GM21529 (cell line): Measurements from ENCODE around the gene IL18RAP.

Experiments used
- ATAC-seq: cut with Tn5 transposase; IDR thresholded peaks from one replicate; pipeline ENCODE4 v1.9.1; 2021; ENCODE audit not compliant: unreplicated experiment

IL18RAP gene

DNA sequence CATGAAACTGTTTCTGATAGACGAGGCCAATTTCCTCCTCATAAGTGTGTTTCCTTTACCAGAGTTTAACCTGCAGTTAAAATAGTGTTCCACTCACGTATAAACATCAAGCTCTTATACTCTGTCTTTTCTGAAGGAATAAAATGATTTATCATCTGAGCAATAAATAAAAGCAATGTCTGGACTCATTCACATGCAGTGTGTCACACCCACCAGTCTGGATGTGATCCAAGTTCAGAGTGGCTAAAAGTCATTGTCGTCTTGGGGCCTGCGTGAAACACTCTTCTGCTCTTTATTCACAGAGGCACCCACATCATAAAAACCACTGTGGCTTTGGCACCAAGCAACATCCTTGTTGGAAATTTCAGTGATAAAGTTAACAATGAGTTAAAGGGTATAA lies 30.5 kb downstream of the IL18RAP start:
- no peak for ATAC-seq

DNA sequence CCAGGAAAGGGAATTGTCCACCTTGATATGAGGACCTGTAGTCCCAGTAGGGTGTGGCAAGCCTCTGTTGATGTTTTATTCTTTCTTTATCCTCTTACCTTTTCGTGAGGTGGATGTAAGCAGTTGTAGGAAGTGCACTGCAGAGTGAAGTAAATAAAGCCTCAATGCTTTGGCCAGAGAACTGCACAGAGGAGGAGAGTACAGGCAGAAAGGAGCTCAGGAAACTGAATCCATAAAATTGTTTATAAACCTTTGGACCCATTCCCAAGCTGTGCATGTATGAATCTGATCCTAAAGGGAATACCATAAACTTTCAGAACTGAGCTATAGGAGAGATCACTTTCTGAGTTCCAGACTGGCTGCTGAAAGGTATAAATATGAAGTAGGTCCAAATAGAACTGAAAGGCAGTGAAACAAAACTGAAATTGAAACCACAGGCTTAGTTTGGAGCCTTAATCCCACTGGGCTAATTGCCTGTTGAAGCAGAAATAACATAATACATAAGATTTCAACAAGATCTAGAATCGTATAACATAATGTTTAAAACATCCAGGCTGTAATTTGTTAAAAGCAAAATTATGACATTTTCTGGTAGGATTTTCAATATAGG lies 32.2 kb downstream of the IL18RAP start:
- ATAC-seq: no peak

DNA sequence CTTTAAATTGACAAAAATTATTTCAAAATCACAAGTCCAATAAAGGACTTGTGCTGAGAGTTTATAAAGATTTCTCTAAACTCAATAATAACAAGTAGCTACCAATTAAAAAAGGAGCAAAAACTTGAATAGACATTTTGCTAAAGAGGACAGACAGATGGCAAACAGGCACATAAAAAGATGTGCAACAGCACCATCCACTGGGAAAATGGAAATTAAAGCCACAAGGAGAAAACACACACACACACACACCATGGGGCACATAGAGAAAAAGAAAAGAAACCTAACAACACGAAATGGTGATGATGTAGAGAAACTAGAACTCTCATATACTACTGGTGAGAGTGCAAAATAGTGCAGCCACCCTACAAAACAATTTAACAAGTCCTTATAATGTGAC lies 37.5 kb downstream of the IL18RAP start:
- ATAC-seq: no peak

DNA sequence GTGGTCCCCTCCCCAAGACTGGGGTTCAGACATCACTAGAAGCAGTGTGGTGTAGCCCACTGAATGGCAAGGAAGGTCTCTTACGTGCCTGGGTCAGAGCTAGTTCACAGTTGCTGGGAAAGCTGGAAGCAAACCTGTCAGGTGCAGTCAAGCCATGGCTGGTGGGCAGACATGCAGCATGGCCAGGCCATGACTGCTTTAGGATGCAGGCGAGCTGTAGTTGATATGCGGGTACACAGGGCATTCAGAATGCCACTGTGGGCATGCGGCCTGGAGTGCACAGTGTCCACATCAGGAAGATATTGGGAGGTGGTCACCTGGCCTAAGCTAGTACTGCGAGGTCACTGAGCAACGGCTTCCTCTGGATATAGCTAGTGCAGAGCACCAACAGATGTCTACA lies 38.2 kb downstream of the IL18RAP start:
- no peak for ATAC-seq

DNA sequence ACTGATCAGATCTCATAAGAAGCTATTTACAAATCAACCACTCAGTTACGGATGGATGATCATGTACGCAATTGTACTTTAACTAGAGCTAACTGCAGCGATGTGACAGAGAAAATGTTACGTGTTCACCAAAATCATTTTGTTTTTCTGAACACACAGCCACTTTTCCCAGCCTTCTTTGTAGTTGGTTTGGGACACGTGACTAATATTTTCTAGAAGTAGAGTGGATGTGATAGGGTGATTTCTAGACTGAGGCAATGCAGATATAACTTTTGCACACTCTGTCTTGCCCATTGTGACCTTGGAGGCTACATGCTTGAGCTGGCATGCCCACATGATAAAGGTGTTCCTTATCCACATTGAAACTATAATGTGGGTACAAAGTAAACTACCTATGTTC lies 40.2 kb downstream of the IL18RAP start:
- ATAC-seq: no peak

DNA sequence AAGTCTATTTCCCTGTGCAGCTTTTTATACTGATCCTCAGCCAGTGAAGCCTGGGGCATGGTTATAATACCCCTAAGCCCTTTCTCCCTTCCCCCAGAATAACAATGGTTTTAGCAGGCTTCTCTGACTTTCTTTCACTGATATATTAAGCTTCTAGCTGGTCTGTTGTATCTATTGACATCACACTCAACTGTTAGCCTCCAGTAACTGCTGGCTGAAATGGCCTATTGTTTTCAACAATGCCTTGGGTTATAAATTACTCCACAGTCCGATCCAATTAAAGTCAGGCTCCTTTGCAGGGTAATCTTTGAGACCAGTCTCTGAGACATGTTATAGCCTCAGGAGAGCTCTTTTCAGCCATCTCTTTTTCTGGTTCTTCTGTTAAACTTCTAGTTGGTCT lies 47.2 kb downstream of the IL18RAP start:
- no peak for ATAC-seq

DNA sequence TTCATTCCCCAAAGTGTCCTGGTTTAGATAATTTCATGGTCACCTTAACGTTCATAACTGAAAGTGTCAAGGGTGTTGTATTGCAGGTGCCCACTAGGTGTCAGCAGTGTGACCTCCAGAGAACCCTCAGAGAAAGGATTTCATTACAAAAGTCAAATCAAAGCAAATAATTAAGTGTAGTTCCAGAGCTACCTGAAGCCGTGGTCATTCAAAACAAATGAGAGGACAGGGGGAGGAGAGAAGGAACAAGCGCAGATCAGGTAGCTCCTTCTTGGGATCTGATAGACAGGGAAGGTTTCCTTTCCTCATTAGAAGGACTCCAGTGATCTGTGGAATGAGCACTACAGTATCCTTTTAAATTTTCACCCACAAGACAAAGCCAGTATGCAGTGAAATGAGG lies 50.1 kb downstream of the IL18RAP start, which contains the start of gene SLC9A4:
Gene SLC9A4 (plus strand): TSS at position 207 of the 400 bp plus-strand sequence. CDS start 534 bp downstream, outside the sequence.
- ATAC-seq: peak; percentile 64

DNA sequence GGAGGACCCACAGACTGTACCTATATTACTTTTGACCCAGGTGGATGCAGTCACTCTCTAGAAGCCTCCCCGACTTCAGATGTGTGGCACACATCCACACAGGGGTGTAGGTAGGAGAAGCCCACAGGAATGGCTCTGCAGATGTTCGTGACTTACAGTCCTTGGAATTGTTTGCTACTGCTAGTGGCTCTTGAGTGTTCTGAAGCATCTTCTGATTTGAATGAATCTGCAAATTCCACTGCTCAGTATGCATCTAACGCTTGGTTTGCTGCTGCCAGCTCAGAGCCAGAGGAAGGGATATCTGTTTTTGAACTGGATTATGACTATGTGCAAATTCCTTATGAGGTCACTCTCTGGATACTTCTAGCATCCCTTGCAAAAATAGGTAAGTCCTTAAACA lies 50.7 kb downstream of the IL18RAP start:
- no peak for ATAC-seq

DNA sequence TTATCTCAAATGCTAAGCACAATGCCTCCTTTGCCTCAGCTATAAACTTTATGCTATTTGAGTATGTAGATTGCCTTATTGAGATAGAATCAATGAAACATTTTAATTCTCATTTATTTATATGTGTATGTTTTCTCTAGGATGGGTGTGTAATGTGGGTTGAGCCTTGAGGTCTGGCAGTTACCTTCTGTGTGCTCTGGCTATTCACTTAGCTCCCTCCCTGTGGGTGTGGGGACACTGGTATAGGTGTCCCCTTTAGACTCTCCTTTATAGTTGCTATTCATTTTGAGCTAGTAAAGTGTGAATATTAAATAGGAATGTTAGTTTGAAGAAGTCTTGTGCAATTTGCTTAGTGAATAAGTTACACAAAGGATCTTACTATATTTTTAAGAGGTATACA lies 51.8 kb downstream of the IL18RAP start:
- no peak for ATAC-seq

DNA sequence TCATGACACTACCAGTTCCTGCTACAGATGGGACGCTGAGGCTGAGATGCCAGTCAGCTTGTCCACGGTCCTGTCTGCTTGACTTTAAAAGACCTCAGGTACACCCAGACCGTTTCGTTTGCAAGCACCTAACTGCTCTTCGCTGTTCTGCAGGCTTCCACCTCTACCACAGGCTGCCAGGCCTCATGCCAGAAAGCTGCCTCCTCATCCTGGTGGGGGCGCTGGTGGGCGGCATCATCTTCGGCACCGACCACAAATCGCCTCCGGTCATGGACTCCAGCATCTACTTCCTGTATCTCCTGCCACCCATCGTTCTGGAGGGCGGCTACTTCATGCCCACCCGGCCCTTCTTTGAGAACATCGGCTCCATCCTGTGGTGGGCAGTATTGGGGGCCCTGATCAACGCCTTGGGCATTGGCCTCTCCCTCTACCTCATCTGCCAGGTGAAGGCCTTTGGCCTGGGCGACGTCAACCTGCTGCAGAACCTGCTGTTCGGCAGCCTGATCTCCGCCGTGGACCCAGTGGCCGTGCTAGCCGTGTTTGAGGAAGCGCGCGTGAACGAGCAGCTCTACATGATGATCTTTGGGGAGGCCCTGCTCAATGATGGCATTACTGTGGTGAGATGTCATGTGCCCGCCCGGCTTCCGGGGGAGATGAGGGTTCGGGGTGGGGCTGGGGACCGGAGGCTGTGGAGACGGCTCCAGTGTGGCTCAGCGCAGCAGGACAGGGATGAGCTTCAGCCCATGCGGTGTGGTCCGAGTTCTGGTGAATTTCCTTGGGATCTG lies 55.9 kb downstream of the IL18RAP start:
- ATAC-seq: no peak

DNA sequence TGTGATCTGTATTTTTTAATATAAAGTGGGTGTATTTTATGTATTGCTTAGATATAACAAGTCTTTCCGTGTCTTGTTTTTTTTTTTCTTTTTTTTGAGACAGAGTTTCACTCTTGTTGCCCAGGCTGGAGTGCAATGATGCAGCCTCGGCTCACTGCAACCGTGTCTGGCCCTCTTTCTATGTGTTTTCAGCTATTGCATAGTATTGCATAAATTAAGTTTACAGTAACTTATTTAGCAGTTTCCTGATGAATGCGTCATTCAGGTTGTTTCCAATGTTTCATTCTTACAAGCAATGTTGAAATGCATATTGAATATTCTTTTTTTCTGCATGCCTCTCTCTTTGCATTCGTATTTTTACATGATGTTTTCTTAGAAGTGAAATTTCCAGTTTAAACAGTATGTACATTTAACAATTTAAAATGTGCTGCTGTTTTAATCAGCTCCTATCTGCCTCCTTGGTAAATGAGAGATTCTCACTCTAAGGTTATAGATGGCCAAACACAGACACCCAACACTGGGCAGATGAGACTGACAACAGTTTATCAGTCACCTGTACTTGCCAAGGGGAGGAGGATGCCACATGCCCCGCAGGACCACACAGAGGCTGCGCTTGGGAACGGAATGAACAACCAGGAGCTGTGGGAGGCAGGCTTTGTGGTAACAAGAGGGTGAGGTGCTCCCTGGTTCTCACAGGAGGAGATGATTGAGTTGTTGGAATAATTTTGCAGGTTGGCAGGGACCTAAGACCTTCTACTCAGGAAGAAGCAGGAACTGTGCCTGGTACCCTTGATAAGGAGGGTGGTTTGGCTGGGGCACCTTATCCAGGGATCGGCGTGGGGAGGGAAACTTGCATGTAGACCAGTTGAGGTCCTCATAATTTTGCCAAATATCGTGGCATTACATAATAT lies 57.6 kb downstream of the IL18RAP start:
- ATAC-seq: no peak

DNA sequence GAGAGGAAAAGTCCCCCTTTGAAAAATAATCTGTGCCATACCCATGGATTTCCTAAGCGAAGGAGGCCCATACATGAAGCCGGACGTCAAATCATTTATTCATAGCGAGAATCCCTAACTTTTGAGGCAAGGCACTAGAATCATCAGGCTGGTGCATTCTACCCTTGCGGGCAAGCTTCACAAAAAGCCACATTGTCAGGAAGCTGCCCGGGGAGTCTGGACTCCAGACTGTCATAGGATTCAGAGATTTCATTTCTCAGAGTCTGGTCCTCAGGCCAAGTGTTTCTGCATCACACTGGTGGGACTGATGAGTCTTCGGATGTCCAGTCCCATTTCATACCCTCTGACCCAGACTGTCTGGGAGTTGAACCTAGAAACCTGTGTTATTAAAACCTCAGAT lies 59.0 kb downstream of the IL18RAP start:
- ATAC-seq: no peak

DNA sequence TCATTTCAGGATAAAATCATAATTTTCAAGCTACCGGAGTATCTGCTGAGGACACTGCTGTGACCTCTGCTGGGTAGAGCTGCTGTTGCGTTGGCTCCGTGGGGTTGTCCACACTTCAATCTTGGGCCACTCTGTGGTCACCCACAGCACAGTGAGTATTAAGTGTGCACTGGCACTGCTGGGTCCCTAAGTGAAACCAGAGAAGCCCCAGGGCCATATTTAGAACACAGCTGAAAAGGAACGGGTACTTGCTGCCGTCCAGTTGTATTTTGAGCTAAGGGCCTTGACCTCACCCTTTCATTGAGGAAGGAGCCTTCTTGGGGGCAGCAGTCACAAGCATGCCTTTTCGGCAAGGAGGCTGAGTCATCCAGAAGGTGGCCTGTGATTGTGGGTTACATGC lies 60.1 kb downstream of the IL18RAP start:
- no peak for ATAC-seq

DNA sequence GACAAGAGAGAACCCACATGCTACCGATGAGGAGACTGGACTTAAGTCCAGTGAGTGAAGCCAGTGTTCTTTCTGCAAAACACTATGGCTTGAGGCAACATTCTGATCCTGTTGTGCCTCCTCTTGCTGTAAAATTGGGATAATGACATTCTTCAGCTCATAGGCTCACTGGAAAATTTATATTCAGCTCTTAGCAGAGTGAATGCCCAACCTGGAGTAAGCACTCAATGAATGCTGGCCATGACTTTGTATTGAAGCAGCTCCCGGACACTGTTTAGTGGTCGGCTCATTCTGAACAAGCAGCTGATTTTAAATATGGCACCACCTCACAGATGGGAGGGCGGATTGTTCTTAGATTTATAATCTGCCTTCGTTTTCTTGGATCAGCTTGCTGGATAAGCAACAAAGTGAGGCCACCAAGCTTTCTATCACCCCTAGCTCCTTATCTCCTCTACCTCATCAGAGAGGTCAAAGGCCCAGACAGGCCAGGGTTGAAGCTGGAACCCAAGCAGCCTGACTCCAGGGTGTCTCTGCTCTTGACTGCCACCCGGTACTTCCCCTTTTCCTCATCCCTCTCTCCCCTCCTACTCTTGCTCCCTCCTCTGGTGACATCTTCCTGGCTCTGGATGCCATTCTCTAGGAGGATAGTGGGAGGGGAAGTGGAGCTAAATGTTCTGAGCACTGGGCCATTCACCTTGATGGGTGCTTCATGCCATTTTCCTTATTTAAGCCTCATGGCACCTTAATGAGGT lies 61.5 kb downstream of the IL18RAP start:
- ATAC-seq: no peak

DNA sequence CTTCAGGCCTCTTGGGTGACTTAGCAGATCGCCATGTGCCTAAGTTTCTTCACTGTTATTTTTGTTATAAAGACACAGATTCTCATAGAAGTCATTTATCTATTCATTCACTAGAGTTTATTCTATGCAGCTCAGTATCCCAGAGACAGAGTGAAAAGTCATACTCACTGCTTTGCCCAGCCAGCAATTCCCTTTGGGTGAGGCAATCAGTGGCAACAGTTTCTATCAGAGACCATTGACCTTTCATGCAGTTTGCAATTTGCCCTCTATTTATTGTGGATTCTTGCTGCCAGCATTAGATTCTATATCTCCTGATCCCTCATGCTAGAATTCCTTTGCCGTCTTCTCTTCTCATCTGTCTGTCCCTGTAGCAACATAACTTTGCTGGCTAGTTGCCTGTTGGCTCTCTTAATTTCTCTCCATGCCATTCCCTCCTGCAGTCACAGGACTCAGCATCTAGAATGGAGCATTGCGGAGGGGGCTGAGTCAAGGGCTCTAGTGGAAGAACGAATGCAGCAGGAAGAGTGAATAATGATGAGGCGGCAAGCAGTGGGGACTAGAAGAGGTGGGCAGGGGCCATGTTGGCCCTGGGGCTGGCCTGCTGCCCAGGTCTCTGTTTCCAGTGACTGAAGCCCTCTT lies 62.3 kb downstream of the IL18RAP start:
- ATAC-seq: no peak

DNA sequence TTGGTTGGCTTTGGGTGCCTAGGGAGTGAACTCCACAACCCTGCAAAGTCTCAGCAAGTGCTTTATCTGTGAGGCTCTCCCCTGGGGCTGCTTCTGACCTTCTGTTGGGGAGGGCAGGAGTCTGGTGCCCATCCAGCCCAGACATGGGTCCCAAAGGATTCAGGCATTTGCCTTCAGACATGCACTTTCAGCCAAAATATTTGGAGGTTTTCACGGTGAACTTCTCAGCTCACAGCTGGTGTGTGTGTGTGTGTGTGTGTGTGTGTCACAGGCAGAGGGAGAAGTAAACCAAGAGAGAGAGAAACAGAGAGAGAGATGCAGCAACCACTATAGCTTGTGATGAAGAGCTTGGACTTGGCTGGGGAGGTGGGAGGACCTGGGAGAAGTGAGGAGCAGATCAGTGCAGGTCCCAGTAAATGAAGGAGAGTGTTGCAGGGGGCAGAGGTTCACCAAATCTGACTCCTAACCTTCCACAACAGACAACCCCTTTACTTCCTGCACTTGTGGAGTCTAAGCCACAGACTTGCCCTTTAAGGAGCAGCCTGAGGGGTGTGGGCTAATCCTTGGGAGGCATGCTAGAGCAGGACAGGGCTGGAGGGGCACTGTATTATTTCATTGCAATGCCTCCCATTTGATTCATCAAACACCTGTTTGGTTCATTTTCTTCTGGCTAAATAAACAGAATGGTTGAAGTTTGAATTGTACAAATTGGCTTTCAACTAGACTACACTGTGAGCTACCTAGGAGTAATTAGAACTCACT lies 64.2 kb downstream of the IL18RAP start:
- ATAC-seq: no peak

DNA sequence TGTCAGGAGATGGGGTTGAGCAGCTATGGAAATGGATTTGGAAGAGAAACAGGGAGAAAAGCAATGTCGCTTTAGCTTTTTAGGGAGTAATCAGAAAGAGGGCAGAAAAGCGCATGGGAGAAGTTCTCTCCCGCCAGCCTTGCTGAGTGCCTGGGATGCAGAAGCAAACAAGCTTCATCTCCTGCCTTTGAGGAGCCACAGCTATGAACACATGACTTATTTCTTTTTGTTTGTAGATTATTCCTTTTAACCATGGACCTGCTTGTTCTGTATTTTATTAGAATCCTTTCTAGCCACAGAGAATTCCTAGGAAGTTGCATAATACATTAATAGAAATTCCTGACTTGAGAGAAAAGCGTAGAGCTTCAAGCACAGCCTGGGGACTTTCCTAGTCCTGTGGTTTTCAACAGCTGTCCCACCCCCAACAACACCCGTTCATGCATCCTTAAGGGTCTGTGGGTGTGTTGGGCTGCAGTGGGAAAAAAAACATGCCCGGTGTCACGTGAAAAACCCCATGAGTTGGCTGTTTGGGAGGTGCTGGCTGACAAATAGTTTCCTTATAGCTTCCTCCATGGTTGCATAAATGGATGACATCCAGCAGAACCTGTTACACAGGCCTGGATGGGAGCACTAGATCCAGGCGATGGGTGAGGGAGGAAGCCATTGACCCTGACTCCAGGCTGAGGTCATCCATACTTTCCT lies 65.0 kb downstream of the IL18RAP start:
- no peak for ATAC-seq

DNA sequence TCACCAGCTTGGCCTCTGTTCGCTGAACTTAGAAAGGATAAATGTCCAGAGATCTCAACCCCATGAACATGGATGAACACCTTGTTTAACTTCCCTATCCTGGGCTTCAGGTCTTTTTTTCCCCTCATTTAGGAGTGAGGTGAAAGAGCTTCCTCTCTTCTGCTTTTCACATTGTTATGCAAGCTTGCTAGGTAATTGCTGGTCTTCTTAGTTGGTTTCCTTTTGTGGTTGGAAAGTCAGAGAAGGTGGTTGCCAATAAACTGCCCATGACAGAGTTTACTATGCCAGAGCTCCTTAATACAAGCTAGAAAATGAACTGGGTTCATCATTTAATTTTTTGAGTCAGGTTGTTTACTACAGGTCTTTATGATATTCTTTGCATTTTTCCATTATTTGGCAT lies 66.7 kb downstream of the IL18RAP start:
- no peak for ATAC-seq

DNA sequence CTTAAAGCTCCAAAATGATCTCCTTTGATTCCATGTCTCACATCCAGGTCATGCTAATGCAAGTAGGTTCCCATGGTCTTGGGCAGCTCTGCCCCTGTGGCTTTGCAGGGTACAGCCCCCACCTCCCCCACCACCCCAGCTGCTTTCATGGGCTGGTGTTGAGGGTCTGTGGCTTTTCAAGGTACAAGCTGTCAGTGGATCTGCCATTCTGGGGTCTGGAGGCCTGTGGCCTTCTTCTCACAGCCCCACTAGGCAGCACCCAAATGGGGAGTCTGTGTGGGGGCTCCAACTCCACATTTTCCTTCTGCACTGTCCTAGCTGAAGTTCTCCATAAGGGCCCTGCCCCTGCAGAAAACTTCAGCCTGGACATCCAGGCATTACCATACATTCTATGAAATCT lies 69.0 kb downstream of the IL18RAP start:
- ATAC-seq: no peak
